Measurements from ENCODE around the gene AUTS2.

DNA sequence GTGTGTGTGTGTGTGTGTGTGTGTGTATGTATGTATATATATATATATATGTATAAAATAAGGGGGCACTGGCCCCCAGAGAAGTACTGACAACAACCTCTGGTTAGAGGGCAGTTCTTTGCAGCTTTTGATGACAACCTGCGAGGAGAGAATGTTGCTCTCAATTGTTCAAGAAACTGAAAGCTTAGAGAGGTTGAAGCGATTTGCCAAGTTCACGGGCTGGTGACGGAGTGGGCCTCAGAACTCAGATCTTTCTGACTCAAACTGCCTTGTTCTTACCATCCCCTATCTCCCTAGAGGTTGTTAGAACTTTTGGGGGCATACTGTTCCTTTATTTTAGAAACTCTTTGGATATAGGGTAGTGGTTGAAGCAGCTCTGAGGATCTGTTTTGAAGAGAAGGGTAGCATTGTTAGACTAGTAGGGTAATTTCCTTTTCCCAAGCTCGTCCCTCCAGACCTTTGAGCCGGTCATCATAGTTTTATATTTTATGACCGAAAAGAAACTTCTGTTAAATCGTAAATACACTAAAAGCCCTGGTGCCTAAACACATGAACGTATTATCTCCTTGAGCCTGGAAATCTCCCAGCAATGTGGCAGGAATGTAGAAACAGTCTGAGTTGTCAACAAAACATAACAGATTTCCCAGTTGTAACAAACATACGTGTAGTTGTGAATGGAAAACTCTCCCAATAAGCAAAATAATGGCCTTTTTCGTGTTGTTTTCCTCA, 992.0 kb downstream of the AUTS2 start:
- TF ChIP-seq FOXK2 (IDR thresholded peaks at IDR 0.05) = no peak
- no peak for TF ChIP-seq LEF1 (IDR thresholded peaks at IDR 0.05; ENCODE audit: borderline replicate concordance)
- no peak for TF ChIP-seq SUZ12 (IDR thresholded peaks at IDR 0.05)
- TF ChIP-seq L3MBTL2 (conservative IDR thresholded peaks at IDR 0.05) = no peak
- TF ChIP-seq BHLHE40 (IDR thresholded peaks at IDR 0.05; ENCODE audit: borderline replicate concordance) = no peak
